ENCODE data around the gene SAMHD1.

DNA sequence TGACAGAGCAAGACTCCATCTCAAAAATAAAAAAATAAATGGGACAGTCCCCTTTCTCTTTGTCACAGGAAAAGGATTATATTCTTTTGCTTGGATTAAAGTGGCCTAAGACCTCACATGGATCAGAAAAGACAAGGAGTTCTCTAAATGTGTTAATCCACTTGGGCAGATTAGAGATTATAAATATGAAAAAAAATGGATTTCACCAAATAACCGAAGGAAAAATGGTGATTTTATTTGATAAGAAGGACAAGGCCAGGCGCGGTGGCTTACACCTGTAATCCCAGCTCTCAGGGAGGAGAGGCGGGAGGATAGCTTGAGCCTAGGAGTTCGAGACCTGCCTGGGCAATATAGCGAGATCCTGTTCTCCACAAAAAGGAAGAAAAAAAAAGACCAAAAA, 21.8 kb downstream of the SAMHD1 start:
- TF ChIP-seq, protein P1, sequence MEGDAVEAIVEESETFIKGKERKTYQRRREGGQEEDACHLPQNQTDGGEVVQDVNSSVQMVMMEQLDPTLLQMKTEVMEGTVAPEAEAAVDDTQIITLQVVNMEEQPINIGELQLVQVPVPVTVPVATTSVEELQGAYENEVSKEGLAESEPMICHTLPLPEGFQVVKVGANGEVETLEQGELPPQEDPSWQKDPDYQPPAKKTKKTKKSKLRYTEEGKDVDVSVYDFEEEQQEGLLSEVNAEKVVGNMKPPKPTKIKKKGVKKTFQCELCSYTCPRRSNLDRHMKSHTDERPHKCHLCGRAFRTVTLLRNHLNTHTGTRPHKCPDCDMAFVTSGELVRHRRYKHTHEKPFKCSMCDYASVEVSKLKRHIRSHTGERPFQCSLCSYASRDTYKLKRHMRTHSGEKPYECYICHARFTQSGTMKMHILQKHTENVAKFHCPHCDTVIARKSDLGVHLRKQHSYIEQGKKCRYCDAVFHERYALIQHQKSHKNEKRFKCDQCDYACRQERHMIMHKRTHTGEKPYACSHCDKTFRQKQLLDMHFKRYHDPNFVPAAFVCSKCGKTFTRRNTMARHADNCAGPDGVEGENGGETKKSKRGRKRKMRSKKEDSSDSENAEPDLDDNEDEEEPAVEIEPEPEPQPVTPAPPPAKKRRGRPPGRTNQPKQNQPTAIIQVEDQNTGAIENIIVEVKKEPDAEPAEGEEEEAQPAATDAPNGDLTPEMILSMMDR (IDR thresholded peaks at IDR 0.05), result no peak
- TF ChIP-seq EZH2 (IDR thresholded peaks at IDR 0.05; ENCODE audit: borderline replicate concordance, insufficient read depth, low read depth, low read length, poor library complexity, severe bottlenecking), result no peak
